OCI-LY7 (cell line): Measurements from ENCODE around the gene SMAD6. TPM values are rescaled to one million over a fixed set of nuclear protein-coding genes. Genes with fewer than 3 reads are reported as not detected.

Experiments
- BruUV-seq: library from RNA; stranded (reverse); fragments of 400-500 nt; replicated peaks from 2 replicates; lab custom pipeline; 2021; lab: Mats Ljungman, UMichigan
- CTCF ChIA-PET: fragments of 300-600 bp; sonication (Branson Sonifier 250); formaldehyde crosslinking; loops from one replicate; lab custom pipeline; 2022; ENCODE audit warnings: antibody characterized with exemption; ENCODE audit not compliant: unreplicated experiment; lab: Charles Lee
- POLR2A ChIA-PET: fragments of 300-600 bp; sonication (Branson Sonifier 250); formaldehyde crosslinking; loops from one replicate; lab custom pipeline; 2022; ENCODE audit warnings: antibody characterized with exemption; lab: Charles Lee
- DNase-seq: peaks from one replicate; pipeline ENCODE4 v3.0.0-alpha.2; 2015; ENCODE audit warnings: low spot score
- H2AFZ ChIP-seq: fragments of 200-600 bp; sonication (generic), shearing (Covaris generic); 2 replicates; pipeline ENCODE4 v1.6.1; 2014; ENCODE audit warnings: mild to moderate bottlenecking, antibody characterized with exemption, low read length, moderate library complexity
- H3K27ac ChIP-seq: fragments of 200-600 bp; sonication (generic); 2 replicates; pipeline ENCODE4 v1.5.1; 2014; ENCODE audit warnings: mixed run types, low read depth, mild to moderate bottlenecking, moderate library complexity, low read length, inconsistent platforms; ENCODE audit not compliant: poor library complexity, severe bottlenecking
- H3K36me3 ChIP-seq: fragments of 200-600 bp; sonication (generic); 2 replicates; pipeline ENCODE4 v1.6.1; 2014; ENCODE audit warnings: mild to moderate bottlenecking, antibody characterized with exemption, low read length, moderate library complexity, mixed read lengths; ENCODE audit not compliant: insufficient read depth
- H3K4me1 ChIP-seq: fragments of 200-600 bp; sonication (generic); 2 replicates; pipeline ENCODE4 v1.5.1; 2014; ENCODE audit warnings: mild to moderate bottlenecking, low read length; ENCODE audit not compliant: insufficient read depth, poor library complexity, severe bottlenecking
- H3K4me2 ChIP-seq: fragments of 200-600 bp; sonication (generic); 2 replicates; pipeline ENCODE4 v1.6.1; 2014; ENCODE audit warnings: mild to moderate bottlenecking, low read length
- H3K4me3 ChIP-seq: fragments of 200-600 bp; sonication (generic); 2 replicates; pipeline ENCODE4 v1.5.1; 2014; ENCODE audit warnings: mild to moderate bottlenecking, low read depth, low read length; ENCODE audit not compliant: poor library complexity, severe bottlenecking
- H3K79me2 ChIP-seq: fragments of 200-600 bp; sonication (generic); 2 replicates; pipeline ENCODE4 v1.6.1; 2016; ENCODE audit warnings: low read depth, mild to moderate bottlenecking, low read length, moderate library complexity, mixed read lengths; ENCODE audit not compliant: insufficient read depth
- H3K9me2 ChIP-seq: fragments of 200-600 bp; sonication (generic); 2 replicates; pipeline ENCODE4 v1.6.1; 2016; ENCODE audit warnings: mild to moderate bottlenecking, low read length, mixed read lengths; ENCODE audit not compliant: insufficient read depth
- H3K9me3 ChIP-seq: fragments of 200-600 bp; sonication (generic); 2 replicates; pipeline ENCODE4 v1.6.1; 2014; ENCODE audit warnings: mild to moderate bottlenecking, mixed run types, low read length, mixed read lengths
- H4K20me1 ChIP-seq: fragments of 200-600 bp; sonication (generic); 2 replicates; pipeline ENCODE4 v1.6.1; 2014; ENCODE audit warnings: mild to moderate bottlenecking, antibody characterized with exemption, low read length, moderate library complexity, mixed read lengths; ENCODE audit not compliant: insufficient read depth
- EZH2phosphoT487 ChIP-seq: fragments of 200-600 bp; sonication (generic); IDR thresholded peaks from 2 replicates; pipeline ENCODE4 v1.6.1; 2018; ENCODE audit warnings: low read depth, borderline replicate concordance, mild to moderate bottlenecking, mixed run types, antibody characterized with exemption, low read length, moderate library complexity, mixed read lengths
- intact Hi-C: fragments of 100-400 bp; cut with micrococcal nuclease; formaldehyde crosslinking; loops from one replicate; pipeline ENCODE4 v1.10.0; 2022; ENCODE audit not compliant: unreplicated experiment
- total RNA-seq, 2 experiments: library from RNA; depleted of rRNA in 1 of 2; stranded (reverse); fragments of >200 nt in 1 of 2; shearing (Covaris generic) in 1 of 2; gene quantifications; 2 replicates each; pipeline ENCODE4 v1.2.3, GENCODE V29; 2014 to 2022
- TF ChIP-seq, protein P1 (sequence below): fragments of 200-600 bp; sonication (generic); conservative IDR thresholded peaks from 2 replicates; pipeline ENCODE4 v1.5.1; 2014; ENCODE audit warnings: mild to moderate bottlenecking, antibody characterized with exemption, low read length, moderate library complexity, mixed read lengths

SMAD6 gene
- total RNA-seq, 2 experiments from 2014 or later, result 14.6 to 16.1 TPM

DNA sequence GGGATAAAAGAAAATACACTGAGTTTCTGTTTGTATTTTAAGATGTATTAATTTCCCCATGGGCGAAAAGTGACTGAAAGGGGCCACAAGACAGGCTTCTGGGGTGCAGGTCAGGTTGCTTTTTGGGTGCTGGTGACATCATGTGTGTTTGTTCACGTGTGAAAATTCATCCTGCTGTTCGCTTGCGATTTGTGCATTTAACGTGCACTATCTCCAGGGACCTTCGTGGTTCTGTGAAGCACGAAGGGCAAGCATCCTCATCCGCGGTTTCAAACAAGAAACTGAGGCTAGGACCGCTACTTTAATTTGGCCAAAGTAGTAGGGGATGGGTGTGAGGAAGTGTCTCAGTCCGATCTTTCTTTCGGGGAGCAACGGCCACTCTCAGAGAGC lies 1.6 kb upstream of the SMAD6 start:
- no peaks in the 10 kb centered on the region for H3K36me3 ChIP-seq
- peak overlapping the region; percentile 77 for H3K4me3 ChIP-seq
- H3K4me1 ChIP-seq, result peaks cover 38% of the 10 kb centered on the region
- intact Hi-C loops, result loop anchor here (5.0 to 10.0 kb wide), 5 partner anchors 137 to 408 kb away; partner anchors contain the start of genes DIS3L, RPL4 and ZWILCH
- H3K9me2 ChIP-seq, result no peaks in the 10 kb centered on the region
- no TSS peak for BruUV-seq
- peak overlapping the region; percentile 96 for H3K4me2 ChIP-seq
- no peak for TF ChIP-seq EZH2phosphoT487
- TF ChIP-seq, protein P1, sequence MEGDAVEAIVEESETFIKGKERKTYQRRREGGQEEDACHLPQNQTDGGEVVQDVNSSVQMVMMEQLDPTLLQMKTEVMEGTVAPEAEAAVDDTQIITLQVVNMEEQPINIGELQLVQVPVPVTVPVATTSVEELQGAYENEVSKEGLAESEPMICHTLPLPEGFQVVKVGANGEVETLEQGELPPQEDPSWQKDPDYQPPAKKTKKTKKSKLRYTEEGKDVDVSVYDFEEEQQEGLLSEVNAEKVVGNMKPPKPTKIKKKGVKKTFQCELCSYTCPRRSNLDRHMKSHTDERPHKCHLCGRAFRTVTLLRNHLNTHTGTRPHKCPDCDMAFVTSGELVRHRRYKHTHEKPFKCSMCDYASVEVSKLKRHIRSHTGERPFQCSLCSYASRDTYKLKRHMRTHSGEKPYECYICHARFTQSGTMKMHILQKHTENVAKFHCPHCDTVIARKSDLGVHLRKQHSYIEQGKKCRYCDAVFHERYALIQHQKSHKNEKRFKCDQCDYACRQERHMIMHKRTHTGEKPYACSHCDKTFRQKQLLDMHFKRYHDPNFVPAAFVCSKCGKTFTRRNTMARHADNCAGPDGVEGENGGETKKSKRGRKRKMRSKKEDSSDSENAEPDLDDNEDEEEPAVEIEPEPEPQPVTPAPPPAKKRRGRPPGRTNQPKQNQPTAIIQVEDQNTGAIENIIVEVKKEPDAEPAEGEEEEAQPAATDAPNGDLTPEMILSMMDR, result no peak
- peak overlapping the region; percentile 56 for H3K27ac ChIP-seq
- ChIA-PET POLR2A (interaction anchor here (0.8 to 2.0 kb wide), 4 partner anchors 9 to 82 kb away, joined by 3 to 14 read pairs (median 8); no protein-coding TSS in a partner anchor), CTCF (interaction anchor here (0.6 kb wide), 1 partner anchor 186 kb away, joined by 3 read pairs; no protein-coding TSS in a partner anchor)
- H4K20me1 ChIP-seq, result no peaks in the 10 kb centered on the region
- no peaks in the 10 kb centered on the region for H3K79me2 ChIP-seq
- H2AFZ ChIP-seq, result peak overlapping the region; percentile 77
- no peaks in the 10 kb centered on the region for H3K9me3 ChIP-seq
- DNase-seq, result peak; percentile 46

DNA sequence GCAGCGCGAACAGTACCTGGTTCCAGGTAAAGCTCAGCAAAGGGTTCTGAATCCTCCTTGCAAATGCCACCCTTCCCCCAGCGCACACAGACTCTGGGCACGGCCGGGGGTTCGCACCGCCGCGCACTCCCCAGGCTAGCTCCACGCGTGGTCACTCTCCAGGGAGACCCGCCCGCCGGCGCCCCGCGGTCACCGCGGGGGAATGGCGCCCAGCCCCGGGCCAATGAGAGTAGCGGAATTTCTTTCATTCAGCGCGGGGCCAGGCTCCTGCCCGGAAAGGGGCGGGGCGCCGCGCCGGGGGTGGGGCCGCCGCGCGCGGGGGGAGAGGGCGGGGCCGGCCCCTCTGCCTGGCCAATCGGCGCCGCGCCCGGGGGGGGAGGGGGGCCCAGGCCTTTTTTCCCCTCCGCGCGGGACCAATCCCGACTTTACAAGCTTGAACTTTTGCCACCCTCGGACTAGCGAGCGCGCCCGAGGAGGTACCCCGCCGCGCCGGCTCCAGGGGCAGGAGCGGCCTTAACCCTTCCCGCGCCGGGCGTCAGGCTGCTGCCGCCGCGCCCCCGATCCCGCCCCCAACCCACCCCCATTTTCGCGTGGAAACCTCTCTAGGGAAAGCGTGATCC lies 1.1 kb upstream of the SMAD6 start:
- Histone ChIP-seq H3K27ac (peak overlapping the region; percentile 84), H3K9me3 (no peaks in the 10 kb centered on the region), H3K9me2 (no peaks in the 10 kb centered on the region), H3K4me2 (peak overlapping the region; percentile 96), H3K4me1 (peaks cover 38% of the 10 kb centered on the region), H4K20me1 (no peaks in the 10 kb centered on the region), H3K36me3 (no peaks in the 10 kb centered on the region), H3K4me3 (peak overlapping the region; percentile 77), H3K79me2 (no peaks in the 10 kb centered on the region), H2AFZ (peak overlapping the region; percentile 77)
- peak; percentile 96 for DNase-seq
- POLR2A ChIA-PET, result interaction anchor here (1.0 to 2.0 kb wide), 3 partner anchors 9 to 14 kb away, joined by 5 to 14 read pairs (median 10); no protein-coding TSS in a partner anchor
- TF ChIP-seq, protein P1, result no peak
- no peak for TF ChIP-seq EZH2phosphoT487
- BruUV-seq, result no TSS peak
- intact Hi-C loops, result loop anchor here (5.0 to 10.0 kb wide), 5 partner anchors 136 to 409 kb away; partner anchors contain the start of genes DIS3L, RPL4 and ZWILCH
- CTCF ChIA-PET, result no interaction called here
